SK-N-MC (cell line): ENCODE results near the gene EFR3B.

Experiments used
- EZH2 ChIP-seq: fragments of 200-600 bp; sonication (generic); IDR thresholded peaks from one replicate; pipeline ENCODE4 v1.6.1; 2017; ENCODE audit warnings: antibody characterized with exemption
- FOXP2 ChIP-seq: optimal IDR thresholded peaks from 2 replicates; pipeline ENCODE3; 2011; ENCODE audit warnings: mild to moderate bottlenecking, moderate library complexity; ENCODE audit not compliant: insufficient read depth; ENCODE audit errors: extremely low read length, control extremely low read depth
- POLR2AphosphoS5 ChIP-seq: IDR thresholded peaks from 2 replicates; pipeline ENCODE4 v1.6.1; 2012; ENCODE audit warnings: mild to moderate bottlenecking, low read depth, low read length, borderline replicate concordance

- TF ChIP-seq EZH2 = no peak
- no peak for TF ChIP-seq POLR2AphosphoS5
- no peak for TF ChIP-seq FOXP2
Measured at GRCh38 chr2:25077789-25078169, 35.9 kb downstream of the EFR3B start.
